Endodermal cell (in vitro differentiated cells): Measurements from ENCODE around the gene CAB39. TPM values are rescaled to one million over a fixed set of nuclear protein-coding genes. Genes with fewer than 3 reads are reported as not detected.
A peak's percentile ranks its signal among the peaks of the same experiment; 100 is the strongest.

Source experiments
- DNase-seq: peaks from one replicate; pipeline ENCODE4 v3.0.0-alpha.2; 2017
- H3K27ac ChIP-seq: 2 replicates; pipeline ENCODE4 v1.5.1; 2013; ENCODE audit warnings: mild to moderate bottlenecking, low read depth, low read length, moderate library complexity
- H3K27me3 ChIP-seq: 2 replicates; pipeline ENCODE4 v1.6.1; 2013; ENCODE audit warnings: mild to moderate bottlenecking, low read length, moderate library complexity; ENCODE audit not compliant: insufficient read depth, control insufficient read depth, poor library complexity, severe bottlenecking
- H3K36me3 ChIP-seq: 2 replicates; pipeline ENCODE4 v1.7.0; 2013; ENCODE audit warnings: mild to moderate bottlenecking, low read length, moderate library complexity; ENCODE audit not compliant: control insufficient read depth, insufficient read depth
- H3K4me1 ChIP-seq: one replicate; pipeline ENCODE4 v1.7.0; 2013; ENCODE audit warnings: low read length; ENCODE audit not compliant: control insufficient read depth, insufficient read depth
- H3K4me3 ChIP-seq: 2 replicates; pipeline ENCODE4 v1.5.1; 2013; ENCODE audit warnings: mild to moderate bottlenecking, low read length, moderate library complexity
- H3K9ac ChIP-seq: 2 replicates; pipeline ENCODE4 v1.6.1; 2013; ENCODE audit warnings: mild to moderate bottlenecking, low read length, moderate library complexity; ENCODE audit not compliant: poor library complexity, severe bottlenecking; ENCODE audit errors: extremely low read depth
- H3K9me3 ChIP-seq: 2 replicates; pipeline ENCODE4 v1.6.1; 2013; ENCODE audit warnings: mild to moderate bottlenecking, low read length, moderate library complexity; ENCODE audit not compliant: control insufficient read depth
- H3K27ac Mint-ChIP-seq: 2 replicates; pipeline ENCODE4 v1.8.0; 2020; ENCODE audit warnings: mixed read lengths
- H3K27me3 Mint-ChIP-seq: 2 replicates; pipeline ENCODE4 v1.8.0; 2021; ENCODE audit warnings: mild to moderate bottlenecking, mixed read lengths; ENCODE audit not compliant: insufficient read depth
- H3K36me3 Mint-ChIP-seq: 2 replicates; pipeline ENCODE4 v1.8.0; 2020; ENCODE audit warnings: low read depth, mixed read lengths
- H3K4me1 Mint-ChIP-seq: 2 replicates; pipeline ENCODE4 v1.8.0; 2020; ENCODE audit warnings: mixed read lengths
- H3K4me3 Mint-ChIP-seq: 2 replicates; pipeline ENCODE4 v1.8.0; 2020; ENCODE audit warnings: mild to moderate bottlenecking, moderate library complexity, mixed read lengths
- H3K9me3 Mint-ChIP-seq: 2 replicates; pipeline ENCODE4 v1.8.0; 2020; ENCODE audit warnings: mild to moderate bottlenecking, mixed read lengths
- WGBS, 2 experiments: methylation state at CpG; one replicate each; pipeline versions ENCODE4 v1.1.5 to v1.1.7; 2013; ENCODE audit warnings: missing lambda C conversion rate in 2 of 2, mixed read lengths in 1 of 2; ENCODE audit not compliant: insufficient coverage in 1 of 2, insufficient read length in 1 of 2; 5-methylcytosine and 5-hydroxymethylcytosine counted together
- long read RNA-seq, 4 experiments: library from polyadenylated mRNA in 2 of 4; library from RNA in 1 of 4; library from capped mRNA in 1 of 4; stranded (forward) in 3 of 4; unstranded in 1 of 4; transcript quantifications; one replicate each; pipeline ENCODE4 v2.0.0, GENCODE V29; 2020 to 2021; ENCODE audit warnings: inconsistent platforms in 1 of 4
- polyA plus RNA-seq, 2 experiments: library from polyadenylated mRNA; stranded (reverse); fragments of 50-300 nt; gene quantifications; one replicate each; pipeline ENCODE4 v1.2.3, GENCODE V29; 2013
- total RNA-seq, 2 donors: library from RNA; stranded (reverse); fragmentation: NEBNext Ultra II Directional in 1 of 2; extraction: Animal tissue kit (Norgen Biotek cat#: 25700) in 1 of 2; gene quantifications; 2 replicates in 1 of 2; 3 replicates in 1 of 2; pipeline ENCODE4 v1.2.1, GENCODE V29; 2021
- TF ChIP-seq, protein P1 (sequence below): fragments of 200-600 bp; sonication (generic); conservative IDR thresholded peaks from 2 replicates; pipeline ENCODE4 v1.5.0; 2021; ENCODE audit warnings: antibody characterized with exemption, mild to moderate bottlenecking

Gene CAB39
- total RNA-seq, result 10 to 100 TPM; 41.4 to 48.4 TPM
- 49.7 TPM for polyA plus RNA-seq (2013, experiment 1 of 2)
- polyA plus RNA-seq (2013, experiment 2 of 2), result 46.8 TPM
- long read RNA-seq, experiment 1, transcript CAB39-201 (9 exons, 3,826 nt), result major isoform, 16 of 28 reads
- long read RNA-seq, experiment 1, partial matches to known transcripts, result 0 of 28 reads
- long read RNA-seq, experiment 1, other reads (novel, unspliced or antisense), result 12 of 28 reads
- long read RNA-seq, experiment 2, transcript CAB39-201 (9 exons, 3,826 nt), result major isoform, 102 of 121 reads
- long read RNA-seq, experiment 2, partial matches to known transcripts, result 9 of 121 reads
- long read RNA-seq, experiment 2, other reads (novel, unspliced or antisense), result 10 of 121 reads
- long read RNA-seq, experiment 3, transcript CAB39-201 (9 exons, 3,826 nt), result major isoform, 5 of 15 reads
- long read RNA-seq, experiment 3, partial matches to known transcripts, result 2 of 15 reads
- long read RNA-seq, experiment 3, other reads (novel, unspliced or antisense), result 8 of 15 reads
- long read RNA-seq, experiment 4, partial matches to known transcripts, result 0 of 3 reads
- long read RNA-seq, experiment 4, other reads (novel, unspliced or antisense), result 3 of 3 reads

GRCh38 chr2:230712443-230713330 lies at the start of gene CAB39:
TSS of gene CAB39 (plus strand) at chr2:230712842. CDS start at chr2:230760002, 47,160 bp downstream.
- Histone ChIP-seq H3K36me3 (peaks cover 9% of the 10 kb centered on the region), H3K4me1 (peaks cover 5% of the 10 kb centered on the region), H3K9ac (peak within 1 kb of the TSS; percentile 68), H3K27me3 (no peaks in the 10 kb centered on the region), H3K9me3 (no peaks in the 10 kb centered on the region), H3K27ac (peak within 1 kb of the TSS; percentile 6), H3K4me3 (peak within 1 kb of the TSS; percentile 93)
- Mint-ChIP-seq H3K4me3 (peak within 1 kb of the TSS; percentile 80), H3K9me3 (no peaks in the 10 kb centered on the region), H3K4me1 (peaks cover 26% of the 10 kb centered on the region), H3K27ac (peak within 1 kb of the TSS; percentile 94), H3K36me3 (peaks cover 9% of the 10 kb centered on the region), H3K27me3 (peaks cover 6% of the 10 kb centered on the region)
- TF ChIP-seq, protein P1, sequence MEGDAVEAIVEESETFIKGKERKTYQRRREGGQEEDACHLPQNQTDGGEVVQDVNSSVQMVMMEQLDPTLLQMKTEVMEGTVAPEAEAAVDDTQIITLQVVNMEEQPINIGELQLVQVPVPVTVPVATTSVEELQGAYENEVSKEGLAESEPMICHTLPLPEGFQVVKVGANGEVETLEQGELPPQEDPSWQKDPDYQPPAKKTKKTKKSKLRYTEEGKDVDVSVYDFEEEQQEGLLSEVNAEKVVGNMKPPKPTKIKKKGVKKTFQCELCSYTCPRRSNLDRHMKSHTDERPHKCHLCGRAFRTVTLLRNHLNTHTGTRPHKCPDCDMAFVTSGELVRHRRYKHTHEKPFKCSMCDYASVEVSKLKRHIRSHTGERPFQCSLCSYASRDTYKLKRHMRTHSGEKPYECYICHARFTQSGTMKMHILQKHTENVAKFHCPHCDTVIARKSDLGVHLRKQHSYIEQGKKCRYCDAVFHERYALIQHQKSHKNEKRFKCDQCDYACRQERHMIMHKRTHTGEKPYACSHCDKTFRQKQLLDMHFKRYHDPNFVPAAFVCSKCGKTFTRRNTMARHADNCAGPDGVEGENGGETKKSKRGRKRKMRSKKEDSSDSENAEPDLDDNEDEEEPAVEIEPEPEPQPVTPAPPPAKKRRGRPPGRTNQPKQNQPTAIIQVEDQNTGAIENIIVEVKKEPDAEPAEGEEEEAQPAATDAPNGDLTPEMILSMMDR, result peak; percentile 91
- 1 to 6% methylated on average over 9 to 110 of the region's 110 CpGs for WGBS, 2 experiments
- DNase-seq, result peak; percentile 94

DNA sequence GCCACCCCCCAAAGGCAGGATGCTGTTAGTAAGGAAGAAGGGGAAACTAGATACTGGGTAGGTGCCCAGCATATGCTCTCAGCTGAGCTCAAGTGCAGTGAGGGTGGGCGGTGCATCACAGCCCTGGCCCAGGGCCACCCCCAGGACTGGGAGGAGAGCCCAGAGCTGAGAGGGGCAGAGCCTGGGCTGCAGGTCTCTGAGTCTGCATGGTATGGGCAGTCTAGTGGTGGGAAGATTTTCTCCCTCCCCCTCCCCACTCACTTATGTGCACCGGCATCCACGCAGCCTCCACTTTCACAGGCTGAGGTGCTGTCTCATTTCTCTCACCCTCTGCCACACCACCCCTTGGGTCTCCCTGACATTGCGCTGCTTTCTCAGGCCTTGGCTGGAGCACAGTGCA lies 48.5 kb upstream of the CAB39 start:
- Histone ChIP-seq H3K27ac (no peak overlapping the region), H3K27me3 (peaks cover 4% of the 10 kb centered on the region), H3K9me3 (no peaks in the 10 kb centered on the region), H3K4me1 (peaks cover 13% of the 10 kb centered on the region), H3K36me3 (no peaks in the 10 kb centered on the region), H3K4me3 (no peak overlapping the region), H3K9ac (no peak overlapping the region)
- TF ChIP-seq, protein P1, result no peak
- Mint-ChIP-seq H3K4me3 (no peak overlapping the region), H3K4me1 (peaks cover 37% of the 10 kb centered on the region), H3K36me3 (no peaks in the 10 kb centered on the region), H3K9me3 (no peaks in the 10 kb centered on the region), H3K27me3 (peaks cover 25% of the 10 kb centered on the region), H3K27ac (no peak overlapping the region)
- WGBS, 2 experiments, result 94% methylated on average over 3 of the region's 4 CpGs; no CpG with 5 or more reads in 1 of the 2 experiments
- DNase-seq, result no peak

GRCh38 chr2:230664844-230665243 lies 47.8 kb upstream of the CAB39 start:
- Mint-ChIP-seq H3K27ac (no peak overlapping the region), H3K27me3 (peaks cover 28% of the 10 kb centered on the region), H3K9me3 (no peaks in the 10 kb centered on the region), H3K4me3 (no peak overlapping the region), H3K4me1 (peaks cover 36% of the 10 kb centered on the region), H3K36me3 (no peaks in the 10 kb centered on the region)
- 85 to 90% methylated on average over 5 to 7 of the region's 7 CpGs for WGBS, 2 experiments
- Histone ChIP-seq H3K4me3 (no peak overlapping the region), H3K9ac (no peak overlapping the region), H3K4me1 (peaks cover 13% of the 10 kb centered on the region), H3K9me3 (no peaks in the 10 kb centered on the region), H3K27ac (no peak overlapping the region), H3K27me3 (peaks cover 4% of the 10 kb centered on the region), H3K36me3 (no peaks in the 10 kb centered on the region)
- TF ChIP-seq, protein P1, result no peak
- DNase-seq, result no peak
